Astrocyte (in vitro differentiated cells and primary cell): ENCODE results near the gene CSKMT. TPM values are rescaled to one million over a fixed set of nuclear protein-coding genes. Genes with fewer than 3 reads are reported as not detected.

Source experiments
- DNase-seq: peaks from one replicate; pipeline ENCODE4 v3.0.0-alpha.2; 2010; ENCODE audit warnings: low read depth
- FAIRE-seq: peaks from 2 replicates; lab custom pipeline; 2011; peaks lifted over from hg19 to GRCh38; lab: Jason Lieb, UNC
- H2AFZ ChIP-seq: 2 replicates; pipeline ENCODE4 v1.6.0; 2012; ENCODE audit warnings: low read depth, low read length, inconsistent platforms
- H3K27ac ChIP-seq: 2 replicates; pipeline ENCODE4 v1.5.1; 2011; ENCODE audit warnings: low read depth, low read length, inconsistent platforms
- H3K27me3 ChIP-seq: 2 replicates; pipeline ENCODE4 v1.6.0; 2011; ENCODE audit warnings: low read length, inconsistent platforms; ENCODE audit not compliant: insufficient read depth
- H3K36me3 ChIP-seq: 2 replicates; pipeline ENCODE4 v1.5.1; 2011; ENCODE audit warnings: low read length, inconsistent platforms; ENCODE audit not compliant: insufficient read depth
- H3K4me1 ChIP-seq: 2 replicates; pipeline ENCODE4 v1.5.1; 2011; ENCODE audit warnings: low read length, inconsistent platforms; ENCODE audit not compliant: insufficient read depth
- H3K4me2 ChIP-seq: 2 replicates; pipeline ENCODE4 v1.6.0; 2012; ENCODE audit warnings: low read length, inconsistent platforms
- H3K4me3 ChIP-seq: 2 replicates; pipeline ENCODE4 v1.5.1; 2011; ENCODE audit warnings: low read depth, mild to moderate bottlenecking, low read length, inconsistent platforms; ENCODE audit not compliant: insufficient read depth
- H3K79me2 ChIP-seq: 2 replicates; pipeline ENCODE4 v1.6.0; 2012; ENCODE audit warnings: mild to moderate bottlenecking, low read length, inconsistent platforms; ENCODE audit not compliant: insufficient read depth
- H3K9ac ChIP-seq: 2 replicates; pipeline ENCODE4 v1.6.0; 2012; ENCODE audit warnings: mild to moderate bottlenecking, low read length, inconsistent platforms
- H3K9me3 ChIP-seq: 2 replicates; pipeline ENCODE4 v1.5.1; 2012; ENCODE audit warnings: low read depth, mild to moderate bottlenecking, low read length, inconsistent platforms; ENCODE audit not compliant: insufficient read depth
- H4K20me1 ChIP-seq: 2 replicates; pipeline ENCODE4 v1.6.0; 2012; ENCODE audit warnings: low read length, inconsistent platforms; ENCODE audit not compliant: insufficient read depth
- H3K27ac Mint-ChIP-seq: one replicate; pipeline ENCODE4 v1.8.0; 2021; ENCODE audit warnings: mild to moderate bottlenecking, mixed read lengths; ENCODE audit not compliant: unreplicated experiment
- H3K27me3 Mint-ChIP-seq: one replicate; pipeline ENCODE4 v1.8.0; 2021; ENCODE audit warnings: low read depth, mixed read lengths; ENCODE audit not compliant: unreplicated experiment
- H3K36me3 Mint-ChIP-seq: one replicate; pipeline ENCODE4 v1.8.0; 2021; ENCODE audit warnings: low read depth, mixed read lengths; ENCODE audit not compliant: unreplicated experiment
- H3K4me1 Mint-ChIP-seq: one replicate; pipeline ENCODE4 v1.8.0; 2021; ENCODE audit warnings: low read depth, mixed read lengths; ENCODE audit not compliant: unreplicated experiment
- H3K4me3 Mint-ChIP-seq: one replicate; pipeline ENCODE4 v1.8.0; 2021; ENCODE audit warnings: mild to moderate bottlenecking, moderate library complexity, mixed read lengths; ENCODE audit not compliant: unreplicated experiment
- H3K9me3 Mint-ChIP-seq: one replicate; pipeline ENCODE4 v1.8.0; 2021; ENCODE audit warnings: mild to moderate bottlenecking, mixed read lengths; ENCODE audit not compliant: unreplicated experiment
- CTCF ChIP-seq: IDR thresholded peaks from 2 replicates; pipeline ENCODE4 v1.5.1; 2011; ENCODE audit warnings: low read depth, mild to moderate bottlenecking, inconsistent platforms, low read length, moderate library complexity; ENCODE audit not compliant: insufficient read depth
- EZH2 ChIP-seq: IDR thresholded peaks from 2 replicates; pipeline ENCODE4 v1.6.1; 2012; ENCODE audit warnings: mild to moderate bottlenecking, low read length, inconsistent platforms; ENCODE audit not compliant: insufficient read depth
- total RNA-seq: library from RNA; stranded (reverse); gene quantifications from 2 replicates; pipeline ENCODE4 v1.2.1, GENCODE V29; 2021

The CSKMT gene
- total RNA-seq, 1 donor from 2014 or later, result 23.3 TPM

- Histone ChIP-seq H3K27ac (no peak overlapping the region), H3K4me3 (no peak overlapping the region), H3K79me2 (peaks cover 77% of the 10 kb centered on the region), H3K9me3 (no peaks in the 10 kb centered on the region), H3K36me3 (peaks cover 19% of the 10 kb centered on the region), H3K9ac (peak overlapping the region; percentile 53), H2AFZ (no peak overlapping the region), H3K4me2 (peak overlapping the region; percentile 93), H3K27me3 (no peaks in the 10 kb centered on the region), H4K20me1 (peaks cover 20% of the 10 kb centered on the region), H3K4me1 (peaks cover 7% of the 10 kb centered on the region)
- Mint-ChIP-seq H3K27ac (peak overlapping the region; percentile 93), H3K4me1 (peaks cover 3% of the 10 kb centered on the region), H3K36me3 (no peaks in the 10 kb centered on the region), H3K27me3 (no peaks in the 10 kb centered on the region), H3K4me3 (peak overlapping the region; percentile 98), H3K9me3 (no peaks in the 10 kb centered on the region)
- TF ChIP-seq EZH2 (no peak), CTCF (no peak)
- no peak for DNase-seq
- no peak for FAIRE-seq
Measured at GRCh38 chr11:62646825-62647608, 18.1 kb upstream of the CSKMT start.

- H3K9me3 Mint-ChIP-seq, result no peaks in the 10 kb centered on the region
- H3K4me1 ChIP-seq, result peaks cover 10% of the 10 kb centered on the region
- no peak overlapping the region for H3K27ac ChIP-seq
- no peak overlapping the region for H3K27ac Mint-ChIP-seq
- TF ChIP-seq EZH2 (no peak), CTCF (no peak)
- DNase-seq, result no peak
- H3K9ac ChIP-seq, result no peak overlapping the region
- peaks cover 22% of the 10 kb centered on the region for H4K20me1 ChIP-seq
- H3K4me3 ChIP-seq, result no peak overlapping the region
- H3K36me3 ChIP-seq, result peaks cover 19% of the 10 kb centered on the region
- FAIRE-seq, result no peak
- H3K4me2 ChIP-seq, result no peak overlapping the region
- H3K27me3 Mint-ChIP-seq, result no peaks in the 10 kb centered on the region
- no peaks in the 10 kb centered on the region for H3K9me3 ChIP-seq
- H2AFZ ChIP-seq, result no peak overlapping the region
- no peaks in the 10 kb centered on the region for H3K36me3 Mint-ChIP-seq
- H3K79me2 ChIP-seq, result peaks cover 77% of the 10 kb centered on the region
- peak overlapping the region; percentile 60 for H3K4me3 Mint-ChIP-seq
- no peaks in the 10 kb centered on the region for H3K27me3 ChIP-seq
- peaks cover 7% of the 10 kb centered on the region for H3K4me1 Mint-ChIP-seq
Measured at GRCh38 chr11:62647609-62648005, 17.5 kb upstream of the CSKMT start.
